Astrocyte (in vitro differentiated cells and primary cell): ENCODE measurements around the gene ATRN. TPM values are rescaled to one million over a fixed set of nuclear protein-coding genes. Genes with fewer than 3 reads are reported as not detected.

ENCODE experiments used
- DNase-seq: peaks from one replicate; pipeline ENCODE4 v3.0.0-alpha.2; 2010; ENCODE audit warnings: low read depth
- FAIRE-seq: peaks from 2 replicates; lab custom pipeline; 2011; peaks lifted over from hg19 to GRCh38; lab: Jason Lieb, UNC
- H2AFZ ChIP-seq: 2 replicates; pipeline ENCODE4 v1.6.0; 2012; ENCODE audit warnings: low read depth, low read length, inconsistent platforms
- H3K27ac ChIP-seq: 2 replicates; pipeline ENCODE4 v1.5.1; 2011; ENCODE audit warnings: low read depth, low read length, inconsistent platforms
- H3K27me3 ChIP-seq: 2 replicates; pipeline ENCODE4 v1.6.0; 2011; ENCODE audit warnings: low read length, inconsistent platforms; ENCODE audit not compliant: insufficient read depth
- H3K36me3 ChIP-seq: 2 replicates; pipeline ENCODE4 v1.5.1; 2011; ENCODE audit warnings: low read length, inconsistent platforms; ENCODE audit not compliant: insufficient read depth
- H3K4me1 ChIP-seq: 2 replicates; pipeline ENCODE4 v1.5.1; 2011; ENCODE audit warnings: low read length, inconsistent platforms; ENCODE audit not compliant: insufficient read depth
- H3K4me2 ChIP-seq: 2 replicates; pipeline ENCODE4 v1.6.0; 2012; ENCODE audit warnings: low read length, inconsistent platforms
- H3K4me3 ChIP-seq: 2 replicates; pipeline ENCODE4 v1.5.1; 2011; ENCODE audit warnings: low read depth, mild to moderate bottlenecking, low read length, inconsistent platforms; ENCODE audit not compliant: insufficient read depth
- H3K79me2 ChIP-seq: 2 replicates; pipeline ENCODE4 v1.6.0; 2012; ENCODE audit warnings: mild to moderate bottlenecking, low read length, inconsistent platforms; ENCODE audit not compliant: insufficient read depth
- H3K9ac ChIP-seq: 2 replicates; pipeline ENCODE4 v1.6.0; 2012; ENCODE audit warnings: mild to moderate bottlenecking, low read length, inconsistent platforms
- H3K9me3 ChIP-seq: 2 replicates; pipeline ENCODE4 v1.5.1; 2012; ENCODE audit warnings: low read depth, mild to moderate bottlenecking, low read length, inconsistent platforms; ENCODE audit not compliant: insufficient read depth
- H4K20me1 ChIP-seq: 2 replicates; pipeline ENCODE4 v1.6.0; 2012; ENCODE audit warnings: low read length, inconsistent platforms; ENCODE audit not compliant: insufficient read depth
- H3K27ac Mint-ChIP-seq: one replicate; pipeline ENCODE4 v1.8.0; 2021; ENCODE audit warnings: mild to moderate bottlenecking, mixed read lengths; ENCODE audit not compliant: unreplicated experiment
- H3K27me3 Mint-ChIP-seq: one replicate; pipeline ENCODE4 v1.8.0; 2021; ENCODE audit warnings: low read depth, mixed read lengths; ENCODE audit not compliant: unreplicated experiment
- H3K36me3 Mint-ChIP-seq: one replicate; pipeline ENCODE4 v1.8.0; 2021; ENCODE audit warnings: low read depth, mixed read lengths; ENCODE audit not compliant: unreplicated experiment
- H3K4me1 Mint-ChIP-seq: one replicate; pipeline ENCODE4 v1.8.0; 2021; ENCODE audit warnings: low read depth, mixed read lengths; ENCODE audit not compliant: unreplicated experiment
- H3K4me3 Mint-ChIP-seq: one replicate; pipeline ENCODE4 v1.8.0; 2021; ENCODE audit warnings: mild to moderate bottlenecking, moderate library complexity, mixed read lengths; ENCODE audit not compliant: unreplicated experiment
- H3K9me3 Mint-ChIP-seq: one replicate; pipeline ENCODE4 v1.8.0; 2021; ENCODE audit warnings: mild to moderate bottlenecking, mixed read lengths; ENCODE audit not compliant: unreplicated experiment
- CTCF ChIP-seq: IDR thresholded peaks from 2 replicates; pipeline ENCODE4 v1.5.1; 2011; ENCODE audit warnings: low read depth, mild to moderate bottlenecking, inconsistent platforms, low read length, moderate library complexity; ENCODE audit not compliant: insufficient read depth
- EZH2 ChIP-seq: IDR thresholded peaks from 2 replicates; pipeline ENCODE4 v1.6.1; 2012; ENCODE audit warnings: mild to moderate bottlenecking, low read length, inconsistent platforms; ENCODE audit not compliant: insufficient read depth
- total RNA-seq: library from RNA; stranded (reverse); gene quantifications from 2 replicates; pipeline ENCODE4 v1.2.1, GENCODE V29; 2021

Gene ATRN
- total RNA-seq, 1 donor from 2014 or later = 33.8 TPM

GRCh38 chr20:3627476-3627875 is 156.7 kb downstream of the ATRN start:
- FAIRE-seq = no peak
- H3K36me3 Mint-ChIP-seq = peaks cover 18% of the 10 kb centered on the region

GRCh38 chr20:3628502-3629314 is 157.9 kb downstream of the ATRN start:
- Mint-ChIP-seq H3K9me3 (peaks cover 2% of the 10 kb centered on the region), H3K4me1 (peaks cover 13% of the 10 kb centered on the region), H3K27ac (no peak overlapping the region), H3K27me3 (no peaks in the 10 kb centered on the region), H3K4me3 (no peak overlapping the region), H3K36me3 (peaks cover 20% of the 10 kb centered on the region)
- H3K27me3 ChIP-seq = no peaks in the 10 kb centered on the region
- no peaks in the 10 kb centered on the region for H3K79me2 ChIP-seq
- H3K27ac ChIP-seq = no peak overlapping the region
- no peak overlapping the region for H3K4me3 ChIP-seq
- H3K9me3 ChIP-seq = no peaks in the 10 kb centered on the region
- no peak for DNase-seq
- no peak overlapping the region for H3K9ac ChIP-seq
- no peak overlapping the region for H2AFZ ChIP-seq
- no peaks in the 10 kb centered on the region for H3K4me1 ChIP-seq
- no peak for FAIRE-seq
- no peak overlapping the region for H3K4me2 ChIP-seq
- TF ChIP-seq EZH2 (no peak), CTCF (no peak)
- no peaks in the 10 kb centered on the region for H4K20me1 ChIP-seq
- H3K36me3 ChIP-seq = no peaks in the 10 kb centered on the region

More at GRCh38 chr20:3627476-3627875, 156.7 kb downstream of the ATRN start:
- no peak overlapping the region for H3K4me2 ChIP-seq
- no peaks in the 10 kb centered on the region for H3K36me3 ChIP-seq
- H3K4me3 Mint-ChIP-seq = no peak overlapping the region
- no peak overlapping the region for H3K9ac ChIP-seq
- no peak for DNase-seq
- H3K27me3 Mint-ChIP-seq = no peaks in the 10 kb centered on the region
- peaks cover 2% of the 10 kb centered on the region for H3K9me3 Mint-ChIP-seq
- TF ChIP-seq CTCF (no peak), EZH2 (no peak)
- no peaks in the 10 kb centered on the region for H3K79me2 ChIP-seq
- no peaks in the 10 kb centered on the region for H3K27me3 ChIP-seq
- no peak overlapping the region for H2AFZ ChIP-seq
- H3K9me3 ChIP-seq = no peaks in the 10 kb centered on the region
- no peak overlapping the region for H3K27ac Mint-ChIP-seq
- H3K4me3 ChIP-seq = no peak overlapping the region
- H3K4me1 Mint-ChIP-seq = peaks cover 13% of the 10 kb centered on the region
- no peaks in the 10 kb centered on the region for H4K20me1 ChIP-seq
- H3K27ac ChIP-seq = no peak overlapping the region
- no peaks in the 10 kb centered on the region for H3K4me1 ChIP-seq

- Histone ChIP-seq H3K4me3 (no peak overlapping the region), H3K27me3 (no peaks in the 10 kb centered on the region), H3K4me1 (no peaks in the 10 kb centered on the region), H3K9me3 (no peaks in the 10 kb centered on the region), H4K20me1 (no peaks in the 10 kb centered on the region), H2AFZ (no peak overlapping the region), H3K4me2 (no peak overlapping the region), H3K9ac (no peak overlapping the region), H3K79me2 (no peaks in the 10 kb centered on the region), H3K27ac (no peak overlapping the region), H3K36me3 (no peaks in the 10 kb centered on the region)
- no peak overlapping the region for H3K4me3 Mint-ChIP-seq
- no peak overlapping the region for H3K27ac Mint-ChIP-seq
- H3K36me3 Mint-ChIP-seq = peaks cover 20% of the 10 kb centered on the region
- H3K9me3 Mint-ChIP-seq = peaks cover 2% of the 10 kb centered on the region
- DNase-seq = no peak
- FAIRE-seq = no peak
- no peak for TF ChIP-seq CTCF
- no peak for TF ChIP-seq EZH2
- peaks cover 17% of the 10 kb centered on the region for H3K4me1 Mint-ChIP-seq
- H3K27me3 Mint-ChIP-seq = no peaks in the 10 kb centered on the region
These were observed 159.1 kb downstream of the ATRN start for GRCh38 chr20:3629893-3630292.
